NCI-H1417 (cell line): ENCODE measurements around the gene AIP.
"Not testable (repeated sequence)": the region's sequence is repeated elsewhere in the genome, so short reads cannot be mapped to it uniquely, and the experiment has no call there.

Source experiments
- DNase-seq, 3 experiments: peaks; one replicate each; lab custom pipeline; 2025; lab: John Stamatoyannopoulos, UW

The AIP gene

GRCh38 chr11:67507242-67507863 lies 24.5 kb downstream of the AIP start:
- DNase-seq, result no peak

GRCh38 chr11:67507864-67508485 lies 25.1 kb downstream of the AIP start, which contains the start of gene CDK2AP2:
Gene CDK2AP2 (minus strand): TSS chr11:67508162. CDS start chr11:67508082, 80 bp downstream.
- DNase-seq, result peak; percentile 99 to 100 (median 100)

- DNase-seq, result peak; percentile 98 to 100 (median 99)
Measured at GRCh38 chr11:67508486-67509121, 25.8 kb downstream of the AIP start.

GRCh38 chr11:67510023-67510345 lies 27.2 kb downstream of the AIP start:
- DNase-seq, result no peak

GRCh38 chr11:67511558-67511957 lies 28.7 kb downstream of the AIP start:
- not testable (repeated sequence) for DNase-seq

GRCh38 chr11:67514116-67514515 lies 31.3 kb downstream of the AIP start:
- DNase-seq, result no peak

GRCh38 chr11:67516806-67517205 lies 34.0 kb downstream of the AIP start:
- no peak for DNase-seq

GRCh38 chr11:67517784-67518552 lies 35.1 kb downstream of the AIP start:
- no peak for DNase-seq

GRCh38 chr11:67519726-67520125 lies 36.9 kb downstream of the AIP start:
- no peak for DNase-seq

GRCh38 chr11:67520856-67521824 lies 38.3 kb downstream of the AIP start:
- DNase-seq, result no peak

GRCh38 chr11:67521924-67522323 lies 39.1 kb downstream of the AIP start:
- no peak for DNase-seq

GRCh38 chr11:67522338-67522737 lies 39.5 kb downstream of the AIP start:
- no peak for DNase-seq

GRCh38 chr11:67522844-67523555 lies 40.2 kb downstream of the AIP start, which contains the start of gene CABP2:
Gene CABP2 (minus strand): TSS chr11:67523446. CDS start chr11:67523326, 120 bp downstream.
- no peak for DNase-seq

GRCh38 chr11:67523556-67524479 lies 41.0 kb downstream of the AIP start:
- no peak for DNase-seq

- no peak for DNase-seq
Measured at GRCh38 chr11:67524480-67524808, 41.6 kb downstream of the AIP start.

GRCh38 chr11:67525275-67525976 lies 42.6 kb downstream of the AIP start:
- no peak for DNase-seq

GRCh38 chr11:67528376-67528775 lies 45.5 kb downstream of the AIP start:
- DNase-seq, result no peak

- no peak for DNase-seq
Measured at GRCh38 chr11:67530282-67530592, 47.4 kb downstream of the AIP start.

- DNase-seq, result no peak
Measured at GRCh38 chr11:67532889-67533288, 50.1 kb downstream of the AIP start.
